H1 (cell line): ENCODE measurements around the gene PDF. TPM values are rescaled to one million over a fixed set of nuclear protein-coding genes. Genes with fewer than 3 reads are reported as not detected.

Source experiments
- CTCF ChIA-PET: fragments of 300-600 bp; sonication (Branson Sonifier 250); formaldehyde crosslinking; loops from one replicate; lab custom pipeline; 2021; ENCODE audit not compliant: partially characterized antibody; lab: Charles Lee
- POLR2A ChIA-PET: fragments of 300-600 bp; sonication (Branson Sonifier 250); formaldehyde crosslinking; loops from one replicate; lab custom pipeline; 2021; ENCODE audit warnings: inconsistent platforms; ENCODE audit not compliant: partially characterized antibody; lab: Charles Lee
- DNase-seq, 2 experiments: peaks; one replicate each; pipeline versions ENCODE4 v3.0.0 to v3.0.0-alpha.2; 2010 to 2022; ENCODE audit warnings: low spot score in 2 of 2, low read depth in 1 of 2, mixed read lengths in 1 of 2
- FAIRE-seq: peaks from 2 replicates; lab custom pipeline; 2011; peaks lifted over from hg19 to GRCh38; lab: Jason Lieb, UNC
- H2AFZ ChIP-seq: 2 replicates; pipeline ENCODE4 v1.8.1; 2012; ENCODE audit warnings: low read length, inconsistent platforms
- H2AK5ac ChIP-seq: 2 replicates; pipeline ENCODE4 v1.6.1; 2013; ENCODE audit warnings: low read depth, low read length
- H2BK120ac ChIP-seq: replicated peaks from 2 replicates; pipeline ENCODE3; 2013; ENCODE audit warnings: low read depth, low read length, inconsistent platforms
- H2BK12ac ChIP-seq: 2 replicates; pipeline ENCODE4 v1.6.1; 2013; ENCODE audit warnings: low read depth, low read length
- H2BK15ac ChIP-seq: 2 replicates; pipeline ENCODE4 v1.6.1; 2013; ENCODE audit warnings: low read length
- H2BK20ac ChIP-seq: 2 replicates; pipeline ENCODE4 v1.6.1; 2013; ENCODE audit warnings: low read length
- H2BK5ac ChIP-seq: 2 replicates; pipeline ENCODE4 v1.6.1; 2013; ENCODE audit warnings: low read depth, low read length
- H3K14ac ChIP-seq: 2 replicates; pipeline ENCODE4 v1.6.1; 2013; ENCODE audit warnings: inconsistent platforms; ENCODE audit not compliant: insufficient read length
- H3K18ac ChIP-seq: 2 replicates; pipeline ENCODE4 v1.6.1; 2013; ENCODE audit warnings: low read length; ENCODE audit errors: extremely low read depth
- H3K23ac ChIP-seq: 2 replicates; pipeline ENCODE4 v1.6.1; 2013; ENCODE audit warnings: inconsistent platforms; ENCODE audit not compliant: insufficient read length
- H3K23me2 ChIP-seq: 2 replicates; pipeline ENCODE4 v1.6.1; 2013; ENCODE audit warnings: low read depth, low read length
- H3K27ac ChIP-seq: 2 replicates; pipeline ENCODE4 v1.6.1; 2011; ENCODE audit warnings: low read depth, low read length, inconsistent platforms
- H3K27me3 ChIP-seq, 4 experiments: replicated peaks in 1 of 4; 1 replicate in 1 of 4; 2 replicates in 3 of 4; pipeline versions ENCODE4 v1.6.1 to v1.8.1; 2011 to 2013; ENCODE audit warnings: low read length in 3 of 4, mild to moderate bottlenecking in 3 of 4, inconsistent platforms in 2 of 4, mixed read lengths in 2 of 4, moderate library complexity in 1 of 4; ENCODE audit not compliant: control insufficient read depth in 3 of 4, insufficient read depth in 3 of 4; ENCODE audit errors: extremely low read depth in 1 of 4
- H3K36me3 ChIP-seq, 4 experiments: 2 replicates each; pipeline versions ENCODE4 v1.6.1 to v1.8.1; 2011 to 2013; ENCODE audit warnings: mild to moderate bottlenecking in 4 of 4, low read length in 3 of 4, moderate library complexity in 2 of 4, control low read depth in 1 of 4, inconsistent platforms in 1 of 4; ENCODE audit not compliant: insufficient read depth in 4 of 4, control insufficient read depth in 2 of 4
- H3K4ac ChIP-seq: replicated peaks from 2 replicates; pipeline ENCODE3; 2013; ENCODE audit warnings: low read length, low read depth, mixed read lengths, inconsistent platforms; ENCODE audit not compliant: insufficient read length
- H3K4me1 ChIP-seq, 4 experiments: replicated peaks in 1 of 4; 1 replicate in 1 of 4; 2 replicates in 3 of 4; pipeline versions ENCODE4 v1.6.1 to v1.8.1; 2011 to 2013; ENCODE audit warnings: low read length in 3 of 4, inconsistent platforms in 2 of 4, mixed read lengths in 1 of 4; ENCODE audit not compliant: insufficient read depth in 4 of 4, control insufficient read depth in 3 of 4
- H3K4me2 ChIP-seq, 2 experiments: 2 replicates each; pipeline versions ENCODE4 v1.6.1 to v1.8.1; 2011 to 2013; ENCODE audit warnings: low read depth in 2 of 2, low read length in 2 of 2, control low read depth in 1 of 2, inconsistent platforms in 1 of 2, mild to moderate bottlenecking in 1 of 2; ENCODE audit not compliant: insufficient read depth in 1 of 2
- H3K4me3 ChIP-seq, 4 experiments: fragments of 200-600, 300-600 bp in 1 of 4; sonication (generic), shearing (Covaris generic), sonication (Bioruptor Twin) in 1 of 4; 2 replicates each; pipeline versions ENCODE4 v1.5.1 to v1.8.1; 2011 to 2016; ENCODE audit warnings: low read length in 4 of 4, low read depth in 3 of 4, control low read depth in 2 of 4, inconsistent platforms in 2 of 4, mild to moderate bottlenecking in 2 of 4, mixed read lengths in 1 of 4, moderate library complexity in 1 of 4; ENCODE audit not compliant: insufficient read depth in 2 of 4; ENCODE audit errors: extremely low read depth in 1 of 4
- H3K56ac ChIP-seq: replicated peaks from 2 replicates; pipeline ENCODE3; 2013; ENCODE audit warnings: low read depth, mild to moderate bottlenecking, mixed read lengths, low read length, inconsistent platforms; ENCODE audit not compliant: insufficient read length
- H3K79me1 ChIP-seq: 2 replicates; pipeline ENCODE4 v1.6.1; 2013; ENCODE audit warnings: low read depth, low read length, control low read depth
- H3K79me2 ChIP-seq, 2 experiments: 2 replicates each; pipeline versions ENCODE4 v1.6.1 to v1.8.1; 2012 to 2013; ENCODE audit warnings: low read length in 2 of 2, mild to moderate bottlenecking in 2 of 2, inconsistent platforms in 1 of 2; ENCODE audit not compliant: insufficient read depth in 2 of 2, control insufficient read depth in 1 of 2
- H3K9ac ChIP-seq, 4 experiments: replicated peaks in 1 of 4; 1 replicate in 1 of 4; 2 replicates in 3 of 4; pipeline versions ENCODE4 v1.6.1 to v1.8.1; 2011 to 2013; ENCODE audit warnings: low read depth in 3 of 4, low read length in 3 of 4, control low read depth in 2 of 4, mild to moderate bottlenecking in 2 of 4, moderate library complexity in 2 of 4, inconsistent platforms in 1 of 4; ENCODE audit errors: extremely low read depth in 1 of 4
- H3K9me3 ChIP-seq, 2 experiments: 2 replicates each; pipeline versions ENCODE4 v1.6.1 to v1.8.1; 2012 to 2013; ENCODE audit warnings: mild to moderate bottlenecking in 2 of 2, moderate library complexity in 2 of 2, control low read depth in 1 of 2, inconsistent platforms in 1 of 2, low read depth in 1 of 2, low read length in 1 of 2, mixed read lengths in 1 of 2; ENCODE audit not compliant: insufficient read depth in 2 of 2
- H4K20me1 ChIP-seq, 2 experiments: replicated peaks in 1 of 2; 2 replicates each; pipeline versions ENCODE3 to v1.8.1; 2011 to 2013; ENCODE audit warnings: inconsistent platforms in 2 of 2, low read length in 2 of 2, mild to moderate bottlenecking in 1 of 2; ENCODE audit not compliant: insufficient read depth in 2 of 2, control insufficient read depth in 1 of 2
- H4K5ac ChIP-seq: 2 replicates; pipeline ENCODE4 v1.6.1; 2013; ENCODE audit warnings: low read length, low read depth, mixed read lengths, inconsistent platforms; ENCODE audit not compliant: insufficient read length
- H4K8ac ChIP-seq: 2 replicates; pipeline ENCODE4 v1.8.0; 2013; ENCODE audit warnings: mild to moderate bottlenecking, moderate library complexity, low read length, inconsistent platforms; ENCODE audit not compliant: insufficient read depth; ENCODE audit errors: extremely low read depth
- H4K91ac ChIP-seq: replicated peaks from 2 replicates; pipeline ENCODE3; 2013; ENCODE audit warnings: low read length, mixed read lengths, inconsistent platforms; ENCODE audit not compliant: insufficient read length
- ASH2L ChIP-seq: fragments of 200-600, 300-600 bp; sonication (generic); IDR thresholded peaks from one replicate; pipeline ENCODE4 v1.7.1; 2017; ENCODE audit warnings: low read length
- BCL11A ChIP-seq, 2 experiments: IDR thresholded peaks; one replicate each; pipeline ENCODE4 v1.6.1; 2011; ENCODE audit warnings: low read depth in 2 of 2, low read length in 2 of 2, mild to moderate bottlenecking in 2 of 2
- CBX5 ChIP-seq: fragments of 300-800, 300-1000 bp; sonication (generic); IDR thresholded peaks from 2 replicates; pipeline ENCODE4 v1.7.1; 2016; ENCODE audit warnings: antibody characterized with exemption, low read length, low read depth
- EP300 ChIP-seq, 2 experiments: IDR thresholded peaks; 1 replicate in 1 of 2; 2 replicates in 1 of 2; pipeline ENCODE4 v1.6.1; 2011 to 2012; ENCODE audit warnings: low read depth in 2 of 2, low read length in 2 of 2, mild to moderate bottlenecking in 2 of 2, borderline replicate concordance in 1 of 2, inconsistent platforms in 1 of 2, moderate library complexity in 1 of 2
- GABPA ChIP-seq: IDR thresholded peaks from 2 replicates; pipeline ENCODE4 v1.6.1; 2011; ENCODE audit warnings: mild to moderate bottlenecking, low read length, moderate library complexity, borderline replicate concordance; ENCODE audit not compliant: insufficient read depth
- GTF2F1 ChIP-seq: IDR thresholded peaks from 2 replicates; pipeline ENCODE4 v1.6.1; 2012; ENCODE audit warnings: low read depth, low read length, improper control_type of control experiment, borderline replicate concordance
- HDAC6 ChIP-seq: IDR thresholded peaks from one replicate; pipeline ENCODE4 v1.7.1; 2012; ENCODE audit warnings: low read depth, mild to moderate bottlenecking, inconsistent platforms, low read length, moderate library complexity
- KDM5A ChIP-seq: fragments of 200-600 bp; IDR thresholded peaks from 2 replicates; pipeline ENCODE4 v1.7.1; 2012; ENCODE audit warnings: mild to moderate bottlenecking, low read length, inconsistent platforms, mixed read lengths
- NANOG ChIP-seq: IDR thresholded peaks from 2 replicates; pipeline ENCODE4 v1.6.1; 2011; ENCODE audit warnings: low read length, low read depth, mild to moderate bottlenecking, inconsistent platforms; ENCODE audit not compliant: insufficient read depth, poor library complexity, severe bottlenecking
- NRF1 ChIP-seq: IDR thresholded peaks from 2 replicates; pipeline ENCODE4 v1.6.1; 2011; ENCODE audit warnings: mild to moderate bottlenecking, low read depth, low read length, improper control_type of control experiment
- SIRT6 ChIP-seq: IDR thresholded peaks from one replicate; pipeline ENCODE4 v1.7.1; 2012; ENCODE audit warnings: low read length, inconsistent platforms
- WGBS, 2 experiments: shearing (Covaris generic) in 1 of 2; methylation state at CpG; one replicate each; pipeline versions ENCODE4 v1.1.6 to v1.1.7; 2013 to 2015; ENCODE audit warnings: low lambda C conversion rate in 2 of 2, mixed read lengths in 2 of 2, inconsistent platforms in 1 of 2, low coverage in 1 of 2, missing lambda C conversion rate in 1 of 2; ENCODE audit not compliant: insufficient replicate concordance in 2 of 2, insufficient coverage in 1 of 2, insufficient read length in 1 of 2; ENCODE audit errors: extremely low coverage in 1 of 2, missing lambda C conversion rate in 1 of 2; 5-methylcytosine and 5-hydroxymethylcytosine counted together
- polyA plus RNA-seq, 7 experiments: library from polyadenylated mRNA; depleted of rRNA in 3 of 7; stranded (reverse) in 5 of 7; unstranded in 2 of 7; fragments of >200 nt in 5 of 7; fragments of 200-250 nt in 2 of 7; gene quantifications; 1 replicate in 5 of 7; 2 replicates in 1 of 7; 4 replicates in 1 of 7; pipeline versions ENCODE4 v1.2.1 to v1.2.3, GENCODE V29; 2011 to 2013; ENCODE audit warnings: missing spikeins in 2 of 7, mixed read lengths in 2 of 7
- total RNA-seq: library from RNA; stranded (reverse); fragmentation: NEBNext Ultra II Directional; extraction: Animal tissue kit (Norgen Biotek cat#: 25700); gene quantifications from 2 replicates; pipeline ENCODE4 v1.2.1, GENCODE V29; 2021

The PDF gene
- total and polyA plus RNA-seq, 2 of the 8 experiments (the other 6 are each of a cell fraction or from before 2014, with no cell fraction given), result 17.7 to 23.9 TPM

DNA sequence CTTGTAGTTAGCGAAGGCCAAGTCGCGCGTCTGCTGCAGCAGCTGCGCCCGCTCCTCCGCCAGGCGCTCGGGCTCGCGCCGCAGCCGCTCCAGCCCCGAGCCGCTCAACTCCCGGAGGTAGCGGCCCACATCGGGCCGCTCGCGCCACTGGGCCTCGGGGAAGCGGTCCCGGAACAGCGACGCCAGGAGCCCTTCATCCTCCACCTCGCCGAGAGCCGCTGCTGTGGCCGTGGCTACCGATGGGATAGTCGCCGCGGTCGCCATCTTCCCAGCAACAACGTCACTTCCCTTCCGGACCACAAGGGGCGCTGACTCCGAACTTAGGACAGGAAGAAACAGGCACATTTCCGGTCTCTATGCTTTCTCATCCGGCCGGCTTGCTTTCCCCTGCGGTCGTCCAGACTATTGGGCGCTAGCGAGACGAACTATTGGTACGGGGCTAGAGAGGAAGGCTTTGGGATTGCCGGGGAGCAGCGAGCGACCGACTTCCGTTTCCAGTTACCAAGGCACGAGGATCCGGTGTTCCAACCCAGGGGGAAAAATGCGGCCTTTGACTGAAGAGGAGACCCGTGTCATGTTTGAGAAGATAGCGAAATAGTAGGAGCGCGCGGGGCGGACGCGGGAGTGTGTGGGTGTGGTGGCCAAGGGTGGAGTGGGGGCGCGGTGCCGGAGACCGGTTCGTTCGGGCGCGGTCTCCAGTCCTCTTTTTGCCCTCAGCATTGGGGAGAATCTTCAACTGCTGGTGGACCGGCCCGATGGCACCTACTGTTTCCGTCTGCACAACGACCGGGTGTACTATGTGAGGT is 9.1 kb upstream of the PDF start, which contains the start of the genes COG8 and NIP7:
Gene COG8 (minus strand): TSS at position 276 of the 806 bp plus-strand sequence. CDS start 12 bp downstream, at position 264.
Gene NIP7 (plus strand): TSS at position 484 of the 806 bp plus-strand sequence. CDS start 58 bp downstream, at position 542.
- Histone ChIP-seq H3K4me2 (peak within 1 kb of the TSS; percentile 87 to 97), H2BK15ac (no peak within 1 kb of the TSS), H4K91ac (peak within 1 kb of the TSS; percentile 66), H3K9me3 (no peaks in the 10 kb centered on the region), H3K18ac (no peak within 1 kb of the TSS), H3K9ac (peak within 1 kb of the TSS; percentile 67 to 93 (median 92)), H3K56ac (peak within 1 kb of the TSS; percentile 84), H4K5ac (peak within 1 kb of the TSS; percentile 58), H3K4me3 (peak within 1 kb of the TSS; percentile 71 to 98 (median 92)), H3K79me2 (peaks cover 12 to 43% of the 10 kb centered on the region in 2 experiments), H3K4ac (peak within 1 kb of the TSS; percentile 63), H3K27me3 (no peaks in the 10 kb centered on the region), H2BK120ac (no peak within 1 kb of the TSS), H4K20me1 (peaks cover 2 to 3% of the 10 kb centered on the region in 2 experiments), H2AK5ac (no peak within 1 kb of the TSS; the same call in 1 of the 2 replicates), H3K4me1 (peaks cover 0 to 9% (median 3%) of the 10 kb centered on the region in 4 experiments; a peak in 4 of 7 replicates), H3K36me3 (peaks cover 26 to 54% (median 34%) of the 10 kb centered on the region in 4 experiments), H3K79me1 (peaks cover 6% of the 10 kb centered on the region; the same call in 1 of the 2 replicates), H3K23ac (no peak within 1 kb of the TSS), H2BK20ac (no peak within 1 kb of the TSS), H2BK12ac (no peak within 1 kb of the TSS), H4K8ac (peak within 1 kb of the TSS; percentile 92), H3K14ac (no peak within 1 kb of the TSS), H2AFZ (peak within 1 kb of the TSS; percentile 53; the same call in 1 of the 2 replicates), H3K27ac (peak within 1 kb of the TSS; percentile 81), H3K23me2 (peaks cover 5% of the 10 kb centered on the region; the same call in 1 of the 2 replicates), H2BK5ac (peak within 1 kb of the TSS; percentile 77)
- 2% methylated on average over 73 of the region's 77 CpGs; no CpG with 5 or more reads in 1 of the 2 experiments for WGBS, 2 experiments
- peak; percentile 28 for FAIRE-seq
- DNase-seq, result peak; percentile 93 to 97
- POLR2A ChIA-PET, result interaction anchor here (0.6 to 29.8 kb wide), 11 partner anchors 9 to 546 kb away, joined by 3 to 497 read pairs (median 3); partner anchors contain the start of genes CYB5B, PDF, SNTB2 and TMED6
- CTCF ChIA-PET, result interaction anchor here (0.7 to 2.0 kb wide), 8 partner anchors 13 to 215 kb away, joined by 3 to 10 read pairs (median 4); partner anchors contain the start of gene TMED6
- no peak for TF ChIP-seq SIRT6
- TF ChIP-seq GTF2F1, result peak; percentile 76
- TF ChIP-seq HDAC6, result no peak
- no peak for TF ChIP-seq BCL11A (IDR thresholded peaks at IDR 0.05; ENCODE audit: low read depth in 2 of 2, low read length in 2 of 2)
- TF ChIP-seq GABPA, result peak; percentile 94
- TF ChIP-seq ASH2L, result peak; percentile 91
- TF ChIP-seq NRF1, result no peak
- peak; percentile 14 for TF ChIP-seq NANOG
- no peak for TF ChIP-seq CBX5
- TF ChIP-seq KDM5A, result peak; percentile 77
- TF ChIP-seq EP300 (IDR thresholded peaks at IDR 0.05; ENCODE audit: borderline replicate concordance in 1 of 2, low read depth in 2 of 2, low read length in 2 of 2), result no peak
